Stimulated activated CD8-positive, alpha-beta memory T cell treated with anti-CD3 and anti-CD28 coated beads, Interleukin-15, amount 100 ng/mL, for 24 hours (primary cell): ENCODE measurements around the gene HASPIN.
"Not testable (repeated sequence)": the region's sequence is repeated elsewhere in the genome, so short reads cannot be mapped to it uniquely, and the experiment has no call there.

Experiments
- DNase-seq: peaks from one replicate; pipeline ENCODE4 v3.0.0-alpha.2; 2020; ENCODE audit warnings: low read depth

The HASPIN gene

DNA sequence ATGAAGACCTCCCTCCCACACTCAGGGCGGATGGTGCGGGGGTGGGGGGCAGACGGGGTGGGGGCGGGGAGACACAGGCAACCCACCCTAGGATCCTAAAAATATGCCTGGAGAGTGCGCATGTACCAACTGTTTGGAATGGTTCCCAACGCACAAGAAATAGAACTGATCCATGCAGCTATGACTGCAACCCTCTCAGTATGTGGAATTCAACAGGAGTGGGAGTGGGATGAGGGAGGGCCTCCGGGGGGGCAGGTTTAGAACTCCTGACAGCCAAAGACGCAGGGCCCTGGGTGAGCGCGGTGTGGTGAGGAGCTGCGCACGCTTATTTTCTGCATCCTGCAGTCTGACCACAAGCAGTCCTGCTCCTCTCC, 26.6 kb upstream of the HASPIN start:
- no peak for DNase-seq

DNA sequence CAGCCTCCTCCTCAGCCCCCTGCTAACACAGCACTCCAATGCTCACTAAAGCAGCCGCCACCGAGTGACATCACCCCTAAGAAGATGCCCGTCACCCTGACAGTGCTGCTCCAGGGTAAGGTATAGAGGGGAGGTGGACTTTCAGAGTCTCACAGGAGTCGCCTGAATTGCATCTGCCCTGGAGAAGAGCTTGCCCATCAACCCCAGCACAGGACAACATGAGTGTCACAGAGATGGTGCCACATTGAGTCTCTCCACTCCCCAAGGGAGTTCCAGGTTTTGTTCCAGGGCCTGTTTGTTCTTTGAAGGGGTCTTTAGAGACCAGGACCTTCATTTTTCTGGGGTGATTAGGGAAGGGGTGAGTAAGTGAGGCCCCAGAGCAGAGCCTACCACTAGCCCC, 25.6 kb upstream of the HASPIN start:
- no peak for DNase-seq

GRCh38 chr17:3699951-3700350, 23.8 kb upstream of the HASPIN start:
- no peak for DNase-seq

DNA sequence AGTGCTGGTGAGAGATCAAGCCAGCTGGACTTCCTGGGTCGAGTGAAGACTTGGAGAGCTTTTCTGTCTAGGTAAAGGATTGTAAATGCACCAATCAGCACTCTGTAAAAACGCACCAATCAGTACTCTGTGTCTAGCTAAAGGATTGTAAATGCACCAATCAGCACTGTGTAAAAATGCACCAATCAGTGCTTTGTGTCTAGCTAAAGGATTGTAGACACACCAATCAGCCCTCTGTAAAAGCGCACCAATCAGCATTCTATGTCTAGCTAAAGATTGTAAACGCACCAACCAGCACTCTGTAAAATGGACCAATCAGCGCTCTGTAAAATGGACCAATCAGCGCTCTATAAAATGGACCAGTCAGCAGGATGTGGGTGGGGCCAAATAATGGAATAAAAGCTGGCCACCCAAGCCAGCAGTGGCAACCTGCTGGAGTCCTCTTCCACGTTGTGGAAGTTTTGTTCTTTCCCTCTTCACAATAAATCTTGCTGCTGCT, 21.6 kb upstream of the HASPIN start:
- DNase-seq, result not testable (repeated sequence)

DNA sequence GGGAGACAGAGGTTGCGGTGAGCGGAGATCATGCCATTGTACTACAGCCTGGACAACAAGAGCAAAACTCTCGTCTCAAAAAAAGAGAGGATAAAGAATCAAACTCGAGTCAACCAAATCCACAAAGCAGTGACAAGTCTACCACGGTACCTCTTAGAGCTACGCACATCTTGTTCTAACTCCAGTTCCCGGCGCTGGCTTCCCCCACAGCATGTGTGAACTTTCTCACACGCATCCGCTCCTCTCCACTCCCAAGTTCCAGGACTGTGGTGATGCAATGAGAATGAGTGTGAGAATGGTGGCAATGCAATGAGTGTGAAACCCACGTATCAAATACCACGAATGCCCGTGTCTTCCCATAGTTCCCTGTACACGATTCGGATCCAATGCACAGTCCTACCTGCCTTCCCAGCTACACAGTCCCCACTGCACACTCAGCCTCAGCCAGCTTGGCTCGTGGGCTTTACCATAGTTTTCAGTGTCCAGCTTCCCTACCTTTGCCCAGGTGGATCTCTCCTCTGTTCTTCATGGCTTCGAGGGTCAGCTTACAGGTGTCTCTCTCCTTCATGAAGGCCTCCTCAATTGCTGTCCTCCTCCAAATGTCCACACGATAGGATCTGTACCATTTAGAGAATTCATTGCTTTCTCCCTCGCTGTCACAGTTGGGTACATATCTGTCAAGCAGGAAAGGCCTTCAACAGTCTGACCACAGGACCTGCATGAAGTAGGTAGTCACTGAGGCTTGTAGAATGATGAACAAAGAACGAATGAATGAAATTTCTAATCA, 18.6 kb upstream of the HASPIN start:
- no peak for DNase-seq

GRCh38 chr17:3705718-3705984, 18.1 kb upstream of the HASPIN start:
- DNase-seq, result not testable (repeated sequence)

DNA sequence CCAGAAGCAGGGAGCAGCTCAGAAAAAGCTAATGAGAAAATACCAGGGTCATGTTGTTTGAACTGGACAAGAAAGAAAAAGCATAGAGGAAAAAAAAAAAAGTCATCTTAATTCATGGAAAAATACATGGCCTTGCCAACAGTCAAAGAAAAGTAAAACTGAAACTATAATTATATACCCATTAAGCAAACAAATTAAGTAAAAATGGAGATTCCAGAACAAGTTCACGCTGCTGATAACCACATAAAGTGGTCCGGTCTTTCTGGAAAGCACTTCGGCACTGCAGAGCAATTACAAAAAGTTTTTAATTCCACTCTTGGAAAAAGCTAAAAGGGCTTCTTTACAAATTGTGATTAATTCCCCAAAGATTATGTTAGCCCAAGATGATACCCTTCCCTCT, 15.3 kb upstream of the HASPIN start:
- DNase-seq, result no peak

GRCh38 chr17:3710951-3711383, 12.7 kb upstream of the HASPIN start:
- no peak for DNase-seq

- no peak for DNase-seq
Measured at GRCh38 chr17:3712811-3713463, 10.8 kb upstream of the HASPIN start.

DNA sequence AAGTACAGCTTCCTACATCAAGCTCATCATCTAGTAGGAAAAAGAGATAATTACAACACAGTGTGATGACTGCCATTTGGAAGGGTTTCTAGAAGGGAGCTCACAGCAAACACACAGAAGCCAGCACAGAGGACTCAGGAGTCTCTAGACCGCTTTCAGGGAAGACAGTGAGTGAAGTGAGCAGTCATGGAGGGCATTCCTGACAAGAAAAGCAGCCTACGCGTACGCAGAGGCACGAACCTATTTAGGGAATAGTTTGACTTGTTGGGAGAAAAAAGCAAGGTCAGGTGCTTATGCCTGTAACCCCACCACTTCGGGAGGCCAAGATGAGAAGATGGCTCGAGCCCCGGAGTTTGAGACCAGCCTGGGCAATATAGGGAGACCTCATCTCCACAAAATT, 8.4 kb upstream of the HASPIN start:
- DNase-seq, result no peak

DNA sequence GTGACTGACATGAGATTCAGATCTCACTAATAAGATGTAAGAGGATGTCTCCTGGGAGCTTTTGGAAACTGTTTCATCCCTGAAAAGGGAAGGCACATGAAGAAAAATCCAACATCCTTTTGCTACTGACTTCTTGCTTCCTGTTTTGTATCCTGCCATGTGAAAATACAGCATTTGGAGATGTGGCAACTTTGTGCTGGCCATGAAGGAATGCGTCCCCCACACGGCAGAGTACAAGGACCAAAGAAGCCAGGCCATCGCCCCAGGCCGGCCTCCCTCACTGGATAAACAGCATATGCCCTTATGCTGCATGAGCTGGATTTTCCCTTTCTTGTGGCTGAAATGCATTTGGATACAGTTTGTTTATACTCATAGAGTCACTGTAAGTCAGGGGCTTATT, 5.5 kb upstream of the HASPIN start:
- DNase-seq, result no peak

DNA sequence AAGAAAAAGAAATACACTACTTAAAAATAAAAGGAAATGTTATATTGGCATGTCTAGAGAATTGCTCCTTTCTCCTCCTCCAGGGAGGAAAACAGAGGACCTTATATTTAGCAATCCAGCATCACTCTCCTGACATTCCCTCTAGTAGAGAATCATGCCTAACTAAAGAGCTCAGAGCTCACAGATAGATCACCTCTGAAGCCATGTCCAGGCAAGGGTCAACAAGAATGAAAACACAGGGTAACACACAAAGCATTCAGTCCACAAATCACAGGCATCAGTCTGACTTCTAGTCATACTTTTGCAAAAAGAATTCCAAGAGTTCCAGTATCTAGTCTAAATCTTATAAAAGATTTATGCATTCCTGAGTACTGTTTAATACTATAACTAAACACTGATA, 4.4 kb upstream of the HASPIN start:
- no peak for DNase-seq

GRCh38 chr17:3722716-3723115, 987 bp upstream of the HASPIN start:
- no peak for DNase-seq

GRCh38 chr17:3723188-3723555, 531 bp upstream of the HASPIN start:
- no peak for DNase-seq

DNA sequence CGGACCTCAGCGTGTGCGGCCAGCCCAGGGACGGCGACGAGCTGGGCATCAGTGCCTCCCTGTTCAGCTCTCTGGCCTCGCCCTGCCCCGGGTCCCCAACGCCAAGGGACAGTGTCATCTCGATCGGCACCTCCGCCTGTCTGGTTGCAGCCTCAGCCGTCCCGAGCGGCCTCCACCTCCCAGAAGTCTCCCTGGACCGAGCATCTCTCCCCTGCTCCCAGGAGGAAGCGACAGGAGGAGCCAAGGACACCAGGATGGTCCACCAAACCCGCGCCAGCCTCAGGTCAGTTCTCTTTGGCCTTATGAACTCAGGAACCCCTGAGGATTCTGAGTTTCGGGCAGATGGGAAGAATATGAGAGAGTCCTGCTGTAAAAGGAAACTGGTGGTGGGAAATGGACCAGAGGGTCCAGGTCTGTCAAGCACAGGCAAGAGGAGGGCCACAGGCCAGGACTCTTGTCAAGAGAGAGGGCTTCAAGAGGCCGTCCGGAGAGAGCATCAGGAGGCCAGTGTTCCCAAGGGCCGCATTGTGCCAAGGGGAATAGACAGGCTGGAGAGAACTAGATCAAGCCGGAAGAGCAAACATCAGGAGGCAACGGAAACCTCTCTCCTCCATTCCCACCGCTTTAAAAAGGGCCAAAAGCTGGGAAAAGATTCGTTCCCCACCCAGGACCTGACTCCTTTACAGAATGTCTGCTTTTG, 825 bp downstream of the HASPIN start:
- no peak for DNase-seq

GRCh38 chr17:3727041-3727440, 3.3 kb downstream of the HASPIN start:
- no peak for DNase-seq

DNA sequence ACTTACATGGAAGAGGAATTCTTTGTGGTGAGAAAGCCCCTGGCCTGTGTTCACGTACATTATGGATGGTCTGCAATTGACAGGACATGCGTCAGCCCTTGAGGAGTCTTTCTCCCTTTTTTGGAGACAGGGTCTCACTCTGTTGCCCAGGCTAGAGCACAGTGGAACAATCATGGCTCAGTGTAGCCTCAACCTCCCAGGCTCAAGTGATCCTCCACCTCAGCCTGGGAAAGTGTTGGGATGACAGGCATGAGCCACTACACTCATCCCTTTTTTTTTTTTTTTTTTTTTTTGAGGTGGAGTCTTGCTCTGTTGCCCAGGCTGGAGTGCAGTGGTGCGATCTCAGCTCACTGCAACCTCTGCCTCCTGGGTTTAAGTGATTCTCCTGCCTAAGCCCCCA, 4.4 kb downstream of the HASPIN start:
- not testable (repeated sequence) for DNase-seq

DNA sequence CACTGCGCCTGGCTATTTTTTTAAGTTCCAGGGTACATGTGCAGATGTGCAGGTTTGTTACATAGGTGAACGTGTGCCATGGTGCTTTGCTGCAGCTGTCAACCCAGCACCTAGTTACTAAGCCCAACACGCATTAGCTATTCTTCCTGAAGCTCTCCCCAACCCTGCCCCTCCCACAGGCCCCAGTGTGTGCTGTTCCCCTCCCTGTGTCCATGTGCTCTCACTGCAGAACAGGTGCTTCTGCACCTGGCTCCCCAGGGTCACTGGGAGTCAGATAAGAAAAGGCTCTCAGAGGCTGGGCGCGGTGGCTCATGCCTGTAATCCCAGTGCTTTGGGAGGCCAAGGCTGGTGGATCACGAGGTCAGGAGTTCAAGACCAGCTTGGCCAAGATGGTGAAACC, 6.2 kb downstream of the HASPIN start:
- no peak for DNase-seq

DNA sequence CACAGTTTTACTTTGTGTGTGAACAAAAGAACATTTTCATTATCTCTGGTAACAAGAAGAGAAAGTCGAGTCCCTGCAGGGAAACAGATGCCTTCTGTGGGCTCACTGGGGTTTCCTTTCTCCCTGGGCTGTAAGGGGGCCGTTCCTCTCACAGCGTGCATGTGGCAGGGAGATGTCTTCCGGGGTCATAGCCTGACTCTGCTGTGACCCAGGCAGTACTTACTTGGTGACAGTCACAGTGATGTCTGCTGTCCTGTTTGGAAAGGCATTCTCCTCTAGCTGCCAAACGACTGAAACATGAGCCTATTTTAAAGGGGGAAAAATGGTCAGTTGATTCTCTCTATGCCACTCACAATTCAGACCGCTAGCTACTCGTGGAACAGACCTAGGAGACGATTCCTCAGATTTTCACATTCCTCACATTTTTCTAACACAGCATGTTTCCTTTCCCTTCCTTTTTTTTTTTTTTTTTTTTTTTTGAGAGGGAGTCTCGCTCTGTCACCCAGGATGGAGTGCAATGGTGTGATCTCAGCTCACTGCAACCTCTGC, 7.3 kb downstream of the HASPIN start:
- DNase-seq, result no peak

DNA sequence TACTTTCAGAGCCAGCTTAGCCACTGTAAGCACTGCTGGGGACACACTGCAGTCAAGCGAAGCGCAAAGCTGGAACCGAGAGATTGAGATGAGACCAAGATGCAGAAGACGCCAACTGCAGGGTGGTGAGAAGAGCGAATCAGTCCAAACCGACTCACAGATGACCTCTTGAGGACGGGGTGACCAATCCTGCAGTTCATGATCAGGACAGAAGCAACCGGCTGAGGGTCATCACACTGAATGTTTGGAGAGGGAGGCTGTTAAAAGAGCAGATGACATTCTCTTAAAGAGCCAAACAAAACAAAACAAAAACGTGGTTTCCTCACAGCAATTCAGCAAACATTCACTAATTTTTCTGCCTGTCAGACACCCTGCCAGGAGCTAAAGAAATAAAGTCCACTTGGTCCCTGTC, 8.5 kb downstream of the HASPIN start:
- DNase-seq, result no peak

DNA sequence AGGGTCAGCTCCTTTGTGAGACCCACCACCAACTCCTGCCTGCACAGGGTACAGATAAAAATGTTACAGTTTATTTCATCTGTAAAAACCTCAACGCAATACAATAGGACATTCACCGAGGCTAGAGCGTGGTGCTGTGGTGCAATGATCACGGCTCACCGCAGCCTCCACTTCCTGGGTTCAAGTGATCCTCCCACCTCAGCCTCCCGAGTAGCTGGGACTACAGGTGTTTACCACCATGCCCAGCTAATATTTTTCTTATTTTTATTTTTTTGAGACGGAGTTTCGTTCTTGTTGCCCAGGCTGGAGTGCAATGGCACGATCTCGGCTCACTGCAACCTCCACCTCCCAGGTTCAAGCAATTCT, 11.2 kb downstream of the HASPIN start:
- not testable (repeated sequence) for DNase-seq

- no peak for DNase-seq
Measured at GRCh38 chr17:3735515-3735914, 11.8 kb downstream of the HASPIN start.
